Naive B cell (primary cell): ENCODE measurements around the gene MUC6. TPM values are rescaled to one million over a fixed set of nuclear protein-coding genes. Genes with fewer than 3 reads are reported as not detected.

ENCODE experiments used
- ATAC-seq, 2 donors: fragments of 150-1000 bp; cut with Tn5 transposase; 2 replicates each; pipeline ENCODE4 v1.10.0; 2021; ENCODE audit warnings: low read depth in 2 of 2, mild to moderate bottlenecking in 2 of 2, moderate library complexity in 2 of 2
- DNase-seq: peaks from one replicate; pipeline ENCODE4 v3.0.0; 2022
- H3K27ac Mint-ChIP-seq, 6 donors: one replicate each; pipeline ENCODE4 v1.8.0; 2020 to 2022; ENCODE audit warnings: mild to moderate bottlenecking in 6 of 6, mixed read lengths in 6 of 6, moderate library complexity in 5 of 6, inconsistent platforms in 2 of 6
- H3K27me3 Mint-ChIP-seq, 3 donors: one replicate each; pipeline ENCODE4 v1.8.0; 2021 to 2022; ENCODE audit warnings: mixed read lengths in 3 of 3, mild to moderate bottlenecking in 1 of 3
- H3K36me3 Mint-ChIP-seq, 2 donors: one replicate each; pipeline ENCODE4 v1.8.0; 2020 to 2022; ENCODE audit warnings: mixed read lengths in 2 of 2, inconsistent platforms in 1 of 2, mild to moderate bottlenecking in 1 of 2
- H3K4me1 Mint-ChIP-seq, 3 donors: one replicate each; pipeline ENCODE4 v1.8.0; 2020 to 2022; ENCODE audit warnings: mixed read lengths in 3 of 3, inconsistent platforms in 1 of 3, mild to moderate bottlenecking in 1 of 3, moderate library complexity in 1 of 3
- H3K4me3 Mint-ChIP-seq, 8 donors: one replicate each; pipeline ENCODE4 v1.8.0; 2020 to 2022; ENCODE audit warnings: mild to moderate bottlenecking in 8 of 8, mixed read lengths in 8 of 8, moderate library complexity in 8 of 8, inconsistent platforms in 2 of 8
- H3K9me3 Mint-ChIP-seq, 7 donors: one replicate each; pipeline ENCODE4 v1.8.0; 2020 to 2022; ENCODE audit warnings: mixed read lengths in 7 of 7, mild to moderate bottlenecking in 5 of 7, inconsistent platforms in 2 of 7, moderate library complexity in 1 of 7
- polyA plus RNA-seq, 6 donors: library from polyadenylated mRNA; unstranded; fragments of 300-500 nt; fragmentation: Illumina TruSeq; gene quantifications; one replicate each; pipeline ENCODE4 v1.2.3, GENCODE V29; 2021; ENCODE audit warnings: low read depth in 6 of 6

Gene MUC6
- polyA plus RNA-seq, 6 donors from 2014 or later: 0.04 TPM; not detected in 5

DNA sequence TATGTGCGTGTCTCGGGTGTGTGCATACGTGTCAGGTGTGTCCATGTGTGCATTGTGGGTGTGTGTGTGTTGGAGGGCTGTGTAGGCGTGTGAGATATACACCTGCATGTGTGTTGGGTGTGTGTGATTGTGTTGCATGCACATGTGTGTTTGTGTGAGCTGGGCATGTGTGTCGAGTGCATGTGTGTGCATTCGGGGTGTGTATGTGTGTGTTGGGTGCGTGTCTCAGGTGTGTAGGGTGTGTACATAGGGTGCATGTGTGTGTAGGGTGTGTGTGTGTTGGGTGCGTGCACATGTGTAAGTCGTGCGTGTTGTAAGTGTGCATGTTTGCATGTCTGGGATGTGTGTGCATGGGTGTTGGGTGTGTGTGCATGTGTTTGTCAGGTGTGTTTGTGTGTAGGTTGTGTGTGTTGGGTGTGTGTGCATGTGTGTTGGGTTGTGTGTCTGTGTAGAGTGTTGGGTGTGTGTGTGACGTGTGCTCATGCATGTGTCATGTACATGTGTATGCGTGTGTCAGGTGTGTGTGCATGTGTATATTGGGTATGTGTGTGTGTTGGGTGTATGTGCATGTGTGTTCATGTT, 4.1 kb downstream of the MUC6 start:
- H3K4me3 Mint-ChIP-seq: peak overlapping the region in 1 of 8 donors; percentile 46
- peaks cover 0 to 6% (median 0%) of the 10 kb centered on the region in 3 donors for H3K4me1 Mint-ChIP-seq
- peaks cover 0 to 8% (median 0%) of the 10 kb centered on the region in 7 donors for H3K9me3 Mint-ChIP-seq
- no peaks in the 10 kb centered on the region for H3K27me3 Mint-ChIP-seq
- DNase-seq (no peak), ATAC-seq (no peak)
- H3K27ac Mint-ChIP-seq: peak overlapping the region in 3 of 6 donors; percentile 2 to 92 (median 60)
- H3K36me3 Mint-ChIP-seq: no peaks in the 10 kb centered on the region

DNA sequence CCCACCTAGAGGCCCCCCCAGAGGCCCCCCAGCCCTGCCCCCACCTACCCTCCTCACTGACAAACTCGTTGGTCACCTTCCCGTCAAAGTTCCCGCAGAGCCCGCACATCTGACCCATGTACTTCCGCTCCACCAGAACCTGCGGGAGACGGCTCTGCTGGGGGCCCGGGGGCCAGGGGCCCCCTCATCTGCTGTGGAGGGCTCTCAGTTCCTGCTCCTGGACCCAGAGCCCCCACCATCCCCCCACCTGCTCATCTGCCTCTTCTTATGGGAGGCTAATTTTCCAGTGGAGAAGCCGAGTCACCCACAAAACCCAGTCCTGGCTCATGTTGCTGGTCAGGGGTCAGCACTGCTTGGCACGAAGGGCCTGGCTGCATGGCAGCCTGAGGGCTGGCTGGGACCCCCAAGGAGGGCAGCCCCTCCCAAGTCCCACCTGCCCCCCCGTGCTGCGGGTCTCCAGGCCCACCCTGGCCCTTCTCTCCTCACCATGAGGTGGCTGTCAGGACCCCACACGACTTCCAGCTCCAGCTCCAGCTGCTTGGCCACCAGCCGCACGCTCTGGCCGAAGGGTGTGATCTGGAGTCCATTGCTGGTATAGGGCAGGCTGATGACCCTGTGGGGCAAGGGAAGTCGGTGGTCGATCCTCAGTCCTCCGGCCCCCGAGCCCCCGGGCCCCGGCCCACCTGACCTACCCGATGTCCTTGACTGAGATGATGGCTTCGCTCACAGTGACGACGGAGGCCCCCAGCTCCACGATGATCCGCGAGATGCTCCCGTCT, 5.2 kb downstream of the MUC6 start:
- H3K36me3 Mint-ChIP-seq: no peaks in the 10 kb centered on the region
- no peak overlapping the region for H3K27ac Mint-ChIP-seq
- H3K9me3 Mint-ChIP-seq: peaks cover 0 to 8% (median 0%) of the 10 kb centered on the region in 7 donors
- peaks cover 0 to 6% (median 0%) of the 10 kb centered on the region in 3 donors for H3K4me1 Mint-ChIP-seq
- H3K4me3 Mint-ChIP-seq: no peak overlapping the region
- H3K27me3 Mint-ChIP-seq: no peaks in the 10 kb centered on the region
- no peak for DNase-seq
- no peak for ATAC-seq

DNA sequence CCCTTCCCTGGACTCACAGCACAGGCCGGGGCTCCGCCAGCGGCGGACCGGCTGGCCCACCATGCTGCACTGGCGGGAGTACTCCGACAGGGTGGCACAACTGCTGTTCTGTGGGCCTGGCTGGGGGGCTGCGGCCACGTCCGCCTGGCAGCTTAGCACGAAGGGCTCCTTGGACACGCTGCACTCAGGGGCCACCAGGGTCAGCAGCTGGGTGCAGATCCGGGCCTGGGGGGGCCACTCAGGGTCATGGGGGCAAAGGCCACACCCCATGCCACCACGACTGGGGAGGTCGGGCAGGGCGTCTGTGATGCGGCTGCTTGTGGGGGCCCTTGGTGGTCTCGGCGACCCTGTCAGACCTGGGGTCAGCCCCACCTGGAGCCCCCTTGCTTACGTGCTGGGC, 6.0 kb downstream of the MUC6 start:
- ATAC-seq (no peak), DNase-seq (no peak)
- H3K27me3 Mint-ChIP-seq: no peaks in the 10 kb centered on the region
- peaks cover 0 to 6% (median 0%) of the 10 kb centered on the region in 3 donors for H3K4me1 Mint-ChIP-seq
- peaks cover 0 to 8% (median 0%) of the 10 kb centered on the region in 7 donors for H3K9me3 Mint-ChIP-seq
- H3K4me3 Mint-ChIP-seq: no peak overlapping the region
- no peak overlapping the region for H3K27ac Mint-ChIP-seq
- H3K36me3 Mint-ChIP-seq: no peaks in the 10 kb centered on the region

GRCh38 chr11:1030086-1030485, 6.4 kb downstream of the MUC6 start:
- DNase-seq (no peak), ATAC-seq (no peak)
- Mint-ChIP-seq H3K4me3 (no peak overlapping the region), H3K9me3 (peaks cover 0 to 8% (median 0%) of the 10 kb centered on the region in 7 donors), H3K27me3 (no peaks in the 10 kb centered on the region), H3K4me1 (peaks cover 0 to 6% (median 0%) of the 10 kb centered on the region in 3 donors), H3K36me3 (no peaks in the 10 kb centered on the region), H3K27ac (no peak overlapping the region)

- H3K4me1 Mint-ChIP-seq: peaks cover 0 to 6% (median 0%) of the 10 kb centered on the region in 3 donors
- ATAC-seq (no peak), DNase-seq (no peak)
- no peak overlapping the region for H3K27ac Mint-ChIP-seq
- no peaks in the 10 kb centered on the region for H3K27me3 Mint-ChIP-seq
- H3K9me3 Mint-ChIP-seq: peaks cover 0 to 8% (median 0%) of the 10 kb centered on the region in 7 donors
- no peak overlapping the region for H3K4me3 Mint-ChIP-seq
- no peaks in the 10 kb centered on the region for H3K36me3 Mint-ChIP-seq
Measured at GRCh38 chr11:1029654-1030053, 6.9 kb downstream of the MUC6 start.

DNA sequence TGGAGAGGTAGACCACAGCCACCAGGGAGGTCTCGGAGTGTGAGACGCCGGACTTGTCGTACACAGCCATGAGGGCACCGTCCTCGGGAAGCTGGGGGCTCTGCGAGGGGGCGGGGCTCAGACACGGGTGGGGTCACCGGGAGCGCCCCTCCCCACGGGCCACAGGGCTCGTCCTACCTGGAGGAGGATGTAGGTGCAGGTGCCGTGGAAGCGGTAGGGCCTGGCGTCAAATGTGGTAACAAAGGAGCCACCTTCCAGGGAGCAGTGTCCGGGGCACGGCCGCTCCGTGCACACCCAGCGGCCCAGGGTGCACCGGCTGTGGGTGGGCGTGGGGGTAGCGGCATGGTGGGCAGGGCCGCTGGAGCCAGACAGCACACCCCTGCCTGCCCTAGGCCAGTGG, 7.5 kb downstream of the MUC6 start:
- H3K4me3 Mint-ChIP-seq: no peak overlapping the region
- ATAC-seq (no peak), DNase-seq (no peak)
- H3K27ac Mint-ChIP-seq: no peak overlapping the region
- H3K27me3 Mint-ChIP-seq: no peaks in the 10 kb centered on the region
- H3K4me1 Mint-ChIP-seq: peaks cover 0 to 6% (median 0%) of the 10 kb centered on the region in 3 donors
- peaks cover 0 to 8% (median 0%) of the 10 kb centered on the region in 7 donors for H3K9me3 Mint-ChIP-seq
- no peaks in the 10 kb centered on the region for H3K36me3 Mint-ChIP-seq

DNA sequence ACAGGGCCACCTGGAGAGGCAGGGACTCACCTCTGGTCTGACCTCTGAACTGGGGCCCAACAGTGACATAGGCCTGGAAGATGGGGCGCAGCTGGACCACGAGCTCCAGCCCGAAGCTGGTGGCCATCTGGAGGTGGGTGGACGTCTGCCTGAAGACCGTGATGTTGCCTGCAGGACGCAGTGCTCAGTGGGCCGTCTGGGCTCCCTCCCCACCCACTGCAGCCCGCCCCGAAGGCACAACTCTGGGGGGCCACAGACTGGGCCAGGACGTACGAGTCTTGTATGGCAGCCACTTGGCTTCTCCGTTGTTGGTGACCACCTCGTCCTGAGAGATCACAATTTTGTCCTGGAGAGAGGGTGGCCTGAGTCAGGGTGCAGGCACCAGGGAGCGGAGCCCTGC, 7.9 kb downstream of the MUC6 start:
- H3K9me3 Mint-ChIP-seq: peaks cover 0 to 8% (median 0%) of the 10 kb centered on the region in 7 donors
- H3K4me1 Mint-ChIP-seq: peaks cover 0 to 6% (median 0%) of the 10 kb centered on the region in 3 donors
- no peaks in the 10 kb centered on the region for H3K36me3 Mint-ChIP-seq
- H3K27ac Mint-ChIP-seq: no peak overlapping the region
- H3K27me3 Mint-ChIP-seq: no peaks in the 10 kb centered on the region
- ATAC-seq (no peak), DNase-seq (no peak)
- no peak overlapping the region for H3K4me3 Mint-ChIP-seq

GRCh38 chr11:1028291-1028540, 8.3 kb downstream of the MUC6 start:
- no peaks in the 10 kb centered on the region for H3K27me3 Mint-ChIP-seq
- ATAC-seq (no peak), DNase-seq (no peak)
- no peak overlapping the region for H3K27ac Mint-ChIP-seq
- peaks cover under 1 to 1% of the 10 kb centered on the region in 2 donors for H3K36me3 Mint-ChIP-seq
- H3K9me3 Mint-ChIP-seq: peaks cover 0 to 8% (median 0%) of the 10 kb centered on the region in 7 donors
- peaks cover 0 to 6% (median 0%) of the 10 kb centered on the region in 3 donors for H3K4me1 Mint-ChIP-seq
- H3K4me3 Mint-ChIP-seq: no peak overlapping the region

DNA sequence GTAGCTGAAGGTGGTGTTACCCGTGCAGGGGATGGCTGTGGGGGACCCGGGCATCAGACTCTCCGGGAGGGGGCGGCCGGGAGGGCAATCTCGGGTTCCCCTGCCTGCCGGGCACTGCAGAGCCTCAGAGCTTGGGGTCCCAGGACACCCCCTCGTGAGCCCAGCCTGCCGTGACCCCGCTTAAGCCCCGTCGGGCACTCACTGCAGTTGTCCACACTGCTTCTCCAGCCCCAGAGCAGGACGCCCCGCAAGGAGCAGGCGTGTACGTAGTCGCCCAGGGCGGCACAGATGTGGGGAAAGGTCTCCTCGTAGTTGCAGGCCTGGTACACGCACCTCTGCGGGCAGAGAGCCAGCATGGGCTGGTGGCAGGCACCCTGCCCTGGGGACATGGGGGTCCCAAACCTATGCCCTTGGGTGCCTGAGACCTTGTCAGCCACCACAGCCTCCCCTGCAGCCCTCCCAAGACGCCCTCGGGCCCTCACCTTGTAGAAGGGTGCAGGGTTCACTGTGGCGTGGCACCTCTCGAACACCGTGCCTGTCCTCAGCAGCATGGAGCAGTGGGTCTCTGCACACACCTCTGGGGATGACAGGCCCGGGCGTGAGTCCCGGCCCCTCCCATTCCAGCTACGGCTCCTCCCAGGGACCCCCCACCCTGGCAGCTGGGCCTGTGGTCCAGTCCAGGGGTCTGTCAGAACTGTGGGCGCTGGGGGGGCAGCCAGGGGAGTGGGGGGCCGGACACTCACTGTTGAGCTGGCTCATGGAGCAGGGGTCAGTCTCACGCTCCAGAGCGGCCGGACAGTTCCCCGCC, 8.8 kb downstream of the MUC6 start:
- Mint-ChIP-seq H3K4me3 (no peak overlapping the region), H3K4me1 (peaks cover 0 to 11% (median 0%) of the 10 kb centered on the region in 3 donors), H3K27ac (no peak overlapping the region), H3K27me3 (no peaks in the 10 kb centered on the region), H3K36me3 (peaks cover 6 to 7% of the 10 kb centered on the region in 2 donors), H3K9me3 (peaks cover 0 to 13% (median 0%) of the 10 kb centered on the region in 7 donors)
- DNase-seq: no peak
- no peak for ATAC-seq

- Mint-ChIP-seq H3K4me1 (peaks cover 0 to 8% (median 2%) of the 10 kb centered on the region in 3 donors), H3K27me3 (no peaks in the 10 kb centered on the region), H3K4me3 (no peak overlapping the region), H3K27ac (no peak overlapping the region), H3K9me3 (peaks cover 0 to 6% (median 0%) of the 10 kb centered on the region in 7 donors), H3K36me3 (peaks cover 7 to 9% of the 10 kb centered on the region in 2 donors)
- DNase-seq (no peak), ATAC-seq (no peak)
Measured at GRCh38 chr11:1026641-1027482, 9.7 kb downstream of the MUC6 start.

DNA sequence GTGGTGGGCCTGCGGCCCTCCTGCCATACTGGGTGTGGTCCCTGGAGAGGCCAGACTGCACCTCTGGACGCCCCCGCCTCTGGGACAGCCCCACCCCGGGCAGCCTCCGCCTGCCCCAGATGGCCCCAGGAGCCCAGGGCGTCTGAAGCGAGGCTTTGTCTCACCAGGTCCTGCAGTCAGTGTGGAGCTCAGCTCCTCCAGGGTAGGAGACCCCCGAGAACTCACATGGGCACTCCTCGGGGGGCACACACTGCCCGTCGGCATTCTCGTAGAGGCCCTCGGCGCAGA, 10.4 kb downstream of the MUC6 start:
- Mint-ChIP-seq H3K9me3 (peaks cover 0 to 6% (median 0%) of the 10 kb centered on the region in 7 donors), H3K4me1 (peaks cover 0 to 8% (median 2%) of the 10 kb centered on the region in 3 donors), H3K27me3 (no peaks in the 10 kb centered on the region), H3K36me3 (peaks cover 7 to 9% of the 10 kb centered on the region in 2 donors), H3K27ac (no peak overlapping the region), H3K4me3 (no peak overlapping the region)
- ATAC-seq: no peak
- DNase-seq: no peak

DNA sequence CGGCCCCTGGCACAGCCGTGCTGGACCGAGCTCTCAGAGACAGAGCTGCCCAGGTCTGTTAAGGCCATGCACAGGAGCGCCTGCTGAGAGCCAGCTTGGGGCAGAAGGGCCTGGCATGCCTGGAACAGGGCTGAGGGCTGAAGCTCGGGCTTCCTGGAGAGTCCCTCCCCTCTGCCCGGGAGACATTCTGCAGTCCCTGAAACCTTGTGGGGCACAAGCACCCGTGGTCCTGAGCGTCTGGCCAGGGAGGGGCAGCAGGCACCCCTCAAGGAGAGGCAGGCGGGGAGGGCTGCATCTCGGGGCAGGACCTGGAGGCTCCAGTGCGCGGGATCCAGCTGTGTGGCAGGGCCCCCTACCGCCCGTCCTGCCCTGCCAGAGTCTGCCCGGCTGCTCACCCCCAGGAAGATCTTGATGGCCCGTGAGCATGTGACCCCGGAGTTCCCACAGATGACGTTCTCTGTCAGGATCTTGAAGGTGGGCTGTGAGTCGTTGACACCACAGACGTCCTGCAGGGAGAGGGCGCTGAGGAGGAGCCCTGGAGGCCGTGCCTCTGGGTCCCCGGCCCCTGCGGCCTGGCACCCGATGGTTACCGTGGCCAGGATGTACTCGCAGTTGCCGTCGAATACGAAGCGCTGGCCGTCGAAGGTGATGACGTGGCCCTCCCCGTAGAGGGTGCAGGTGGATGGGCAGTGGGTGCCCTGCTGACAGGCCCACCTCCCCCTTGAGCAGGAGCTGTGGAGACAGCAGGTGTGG, 10.9 kb downstream of the MUC6 start:
- no peaks in the 10 kb centered on the region for H3K27me3 Mint-ChIP-seq
- no peak overlapping the region for H3K27ac Mint-ChIP-seq
- no peak for DNase-seq
- H3K9me3 Mint-ChIP-seq: peaks cover 0 to 6% (median 0%) of the 10 kb centered on the region in 7 donors
- H3K36me3 Mint-ChIP-seq: peaks cover 7 to 9% of the 10 kb centered on the region in 2 donors
- peaks cover 0 to 8% (median 2%) of the 10 kb centered on the region in 3 donors for H3K4me1 Mint-ChIP-seq
- H3K4me3 Mint-ChIP-seq: no peak overlapping the region
- ATAC-seq: no peak
